GM21619 (cell line): Measurements from ENCODE around the gene ZNF585A.
A peak's percentile ranks its signal among the peaks of the same experiment; 100 is the strongest.
"Not testable (repeated sequence)": the region's sequence is repeated elsewhere in the genome, so short reads cannot be mapped to it uniquely, and the experiment has no call there.

Source experiments
- ATAC-seq: cut with Tn5 transposase; IDR thresholded peaks from one replicate; pipeline ENCODE4 v1.9.1; 2021; ENCODE audit not compliant: unreplicated experiment

Gene ZNF585A

GRCh38 chr19:37172368-37173366 lies at the start of gene ZNF585A:
TSS of gene ZNF585A (minus strand) at chr19:37172695. CDS start at chr19:37169910, 2,785 bp downstream.
- peak; percentile 94 for ATAC-seq

- ATAC-seq: no peak
Observed at GRCh38 chr19:37221136-37221535, 48.6 kb upstream of the ZNF585A start.

- no peak for ATAC-seq
Observed at GRCh38 chr19:37220383-37220782, 47.9 kb upstream of the ZNF585A start.

GRCh38 chr19:37218592-37218935 lies 46.1 kb upstream of the ZNF585A start:
- ATAC-seq: no peak

- ATAC-seq: peak; percentile 85
Observed at GRCh38 chr19:37217775-37218591, 45.5 kb upstream of the ZNF585A start, which contains the start of gene ZNF383. TSS of gene ZNF383 (plus strand) at chr19:37218214. CDS start at chr19:37230454, 12,240 bp downstream.

GRCh38 chr19:37217480-37217774 lies 44.9 kb upstream of the ZNF585A start:
- peak; percentile 1 for ATAC-seq

GRCh38 chr19:37197768-37198167 lies 25.3 kb upstream of the ZNF585A start:
- ATAC-seq: no peak

GRCh38 chr19:37197115-37197514 lies 24.6 kb upstream of the ZNF585A start:
- ATAC-seq: not testable (repeated sequence)

GRCh38 chr19:37195248-37195647 lies 22.8 kb upstream of the ZNF585A start:
- ATAC-seq: not testable (repeated sequence)

- ATAC-seq: not testable (repeated sequence)
Observed at GRCh38 chr19:37186071-37186470, 13.6 kb upstream of the ZNF585A start.

- ATAC-seq: no peak
Observed at GRCh38 chr19:37165635-37166034, 6.9 kb downstream of the ZNF585A start.

GRCh38 chr19:37160153-37160552 lies 12.3 kb downstream of the ZNF585A start:
- ATAC-seq: no peak

- no peak for ATAC-seq
Observed at GRCh38 chr19:37148214-37148613, 24.3 kb downstream of the ZNF585A start.

- no peak for ATAC-seq
Observed at GRCh38 chr19:37136111-37136510, 36.4 kb downstream of the ZNF585A start.

GRCh38 chr19:37128821-37129177 lies 43.7 kb downstream of the ZNF585A start:
- no peak for ATAC-seq

- no peak for ATAC-seq
Observed at GRCh38 chr19:37127999-37128820, 44.3 kb downstream of the ZNF585A start.

- not testable (repeated sequence) for ATAC-seq
Observed at GRCh38 chr19:37122093-37122492, 50.4 kb downstream of the ZNF585A start.

- ATAC-seq: no peak
Observed at GRCh38 chr19:37114001-37114400, 58.5 kb downstream of the ZNF585A start.

GRCh38 chr19:37111753-37112152 lies 60.7 kb downstream of the ZNF585A start:
- ATAC-seq: not testable (repeated sequence)

GRCh38 chr19:37104135-37104534 lies 68.4 kb downstream of the ZNF585A start:
- ATAC-seq: not testable (repeated sequence)

- no peak for ATAC-seq
Observed at GRCh38 chr19:37098570-37098969, 73.9 kb downstream of the ZNF585A start.
